WI38 (cell line): ENCODE measurements around the gene PDE4B.

ENCODE experiments used
- H3K4me3 ChIP-seq: 2 replicates; pipeline ENCODE4 v1.5.1; 2011; ENCODE audit warnings: low read depth, mild to moderate bottlenecking, control low read depth, low read length
- TF ChIP-seq, protein P1 (sequence below): IDR thresholded peaks from 2 replicates; pipeline ENCODE4 v1.5.1; 2012; ENCODE audit warnings: low read depth, mild to moderate bottlenecking, control low read depth, low read length

The PDE4B gene

GRCh38 chr1:66383611-66384010, 590.9 kb downstream of the PDE4B start:
- TF ChIP-seq, protein P1, sequence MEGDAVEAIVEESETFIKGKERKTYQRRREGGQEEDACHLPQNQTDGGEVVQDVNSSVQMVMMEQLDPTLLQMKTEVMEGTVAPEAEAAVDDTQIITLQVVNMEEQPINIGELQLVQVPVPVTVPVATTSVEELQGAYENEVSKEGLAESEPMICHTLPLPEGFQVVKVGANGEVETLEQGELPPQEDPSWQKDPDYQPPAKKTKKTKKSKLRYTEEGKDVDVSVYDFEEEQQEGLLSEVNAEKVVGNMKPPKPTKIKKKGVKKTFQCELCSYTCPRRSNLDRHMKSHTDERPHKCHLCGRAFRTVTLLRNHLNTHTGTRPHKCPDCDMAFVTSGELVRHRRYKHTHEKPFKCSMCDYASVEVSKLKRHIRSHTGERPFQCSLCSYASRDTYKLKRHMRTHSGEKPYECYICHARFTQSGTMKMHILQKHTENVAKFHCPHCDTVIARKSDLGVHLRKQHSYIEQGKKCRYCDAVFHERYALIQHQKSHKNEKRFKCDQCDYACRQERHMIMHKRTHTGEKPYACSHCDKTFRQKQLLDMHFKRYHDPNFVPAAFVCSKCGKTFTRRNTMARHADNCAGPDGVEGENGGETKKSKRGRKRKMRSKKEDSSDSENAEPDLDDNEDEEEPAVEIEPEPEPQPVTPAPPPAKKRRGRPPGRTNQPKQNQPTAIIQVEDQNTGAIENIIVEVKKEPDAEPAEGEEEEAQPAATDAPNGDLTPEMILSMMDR, result no peak
- H3K4me3 ChIP-seq, result no peak overlapping the region

DNA sequence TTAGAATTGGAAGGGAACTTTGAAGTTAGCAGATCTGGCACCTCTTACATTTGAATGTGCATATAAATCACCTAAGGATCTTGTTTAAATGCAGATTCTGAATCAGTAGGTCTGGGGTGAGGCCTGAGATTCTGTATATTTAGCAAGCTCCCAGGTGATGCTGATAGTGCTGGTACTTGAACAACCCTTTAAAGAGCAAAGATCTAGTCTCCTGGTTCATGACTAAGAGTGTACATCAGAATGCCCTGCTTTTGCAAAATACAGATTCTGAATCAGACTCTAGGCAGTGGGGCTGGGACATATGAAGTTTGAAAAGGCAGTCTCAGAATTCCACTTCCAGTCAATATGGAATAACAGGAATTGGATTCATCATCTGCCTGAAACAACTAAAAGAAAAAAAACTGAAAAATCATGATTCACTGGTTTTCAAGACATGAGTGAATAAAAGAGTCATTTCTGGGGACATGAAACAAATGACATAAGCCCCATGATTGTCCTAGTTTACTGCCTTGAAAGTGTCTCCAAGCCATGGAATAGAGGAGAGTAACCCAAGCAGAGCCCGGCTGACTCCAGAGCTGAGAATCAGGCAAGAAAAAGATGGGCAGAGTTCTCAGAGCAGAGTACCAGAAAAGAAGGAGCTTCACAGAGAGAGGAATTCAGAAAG, 591.7 kb downstream of the PDE4B start:
- no peak overlapping the region for H3K4me3 ChIP-seq
- TF ChIP-seq, protein P1, result no peak

- TF ChIP-seq, protein P1, result no peak
Observed at GRCh38 chr1:66386712-66387111, 594.0 kb downstream of the PDE4B start.

DNA sequence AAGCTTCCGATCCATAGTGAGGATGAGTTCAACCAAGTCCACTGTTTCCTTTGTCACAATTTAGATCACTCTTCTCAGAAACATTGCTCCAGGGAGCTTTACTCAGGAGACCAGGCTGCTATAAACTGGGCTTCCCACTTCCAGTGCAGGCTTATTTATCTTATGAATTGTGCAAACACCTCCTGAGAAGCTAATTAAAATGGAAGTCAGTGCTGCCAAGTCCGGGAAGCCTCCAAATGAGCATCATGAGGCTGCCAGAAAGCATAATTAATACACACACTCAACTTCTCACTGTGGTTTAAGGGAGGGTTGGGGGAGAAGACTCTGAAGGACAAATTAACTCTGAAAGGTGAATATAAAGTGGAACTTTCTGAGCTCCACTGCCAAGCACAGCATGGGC, 596.2 kb downstream of the PDE4B start:
- TF ChIP-seq, protein P1, result no peak
- no peak overlapping the region for H3K4me3 ChIP-seq

More at GRCh38 chr1:66386712-66387111, 594.0 kb downstream of the PDE4B start:
- no peak overlapping the region for H3K4me3 ChIP-seq

DNA sequence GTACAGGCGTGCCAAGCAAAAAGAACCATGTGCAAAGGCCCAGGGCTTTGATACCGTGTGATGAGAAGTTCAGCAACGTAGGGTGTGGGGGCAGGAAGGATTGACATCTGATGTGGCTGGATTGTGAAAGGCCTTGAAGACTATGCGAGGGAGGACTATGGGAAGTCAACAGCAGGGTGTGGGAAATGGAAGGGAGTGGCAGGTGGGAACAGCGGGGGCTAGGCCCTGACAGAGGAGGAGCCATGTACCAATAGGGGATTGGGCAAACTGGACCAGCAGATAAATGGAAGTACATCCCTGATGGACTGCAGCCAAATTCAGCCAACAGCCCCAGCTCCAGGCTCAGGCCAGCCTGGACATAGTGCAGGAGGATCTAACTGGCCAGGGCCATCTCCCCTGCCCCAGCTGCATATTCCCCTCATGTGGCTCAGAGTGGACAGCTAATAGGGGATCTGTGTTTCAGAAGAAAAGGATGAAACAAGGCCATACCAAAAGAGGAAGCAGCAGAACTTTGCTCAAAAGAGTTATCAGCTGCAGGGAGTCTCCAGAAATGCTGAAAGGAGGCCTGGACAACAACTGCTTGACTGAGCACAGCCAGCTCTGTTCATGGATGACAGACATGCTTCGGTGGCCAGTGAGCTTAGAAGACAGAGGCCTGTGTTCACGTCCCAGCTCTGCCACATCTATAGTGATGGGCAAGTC, 601.0 kb downstream of the PDE4B start:
- no peak overlapping the region for H3K4me3 ChIP-seq
- TF ChIP-seq, protein P1, result no peak

GRCh38 chr1:66394603-66395002, 601.9 kb downstream of the PDE4B start:
- TF ChIP-seq, protein P1, result no peak
- H3K4me3 ChIP-seq, result no peak overlapping the region
